Dedifferentiated amniotic fluid mesenchymal stem cell (primary cell): ENCODE measurements around the gene LTBP1.
"Not testable (repeated sequence)": the region's sequence is repeated elsewhere in the genome, so short reads cannot be mapped to it uniquely, and the experiment has no call there.

Experiments used
- DNase-seq: peaks from one replicate; pipeline ENCODE4 v3.0.0-alpha.2; 2016; ENCODE audit errors: extremely low spot score

Gene LTBP1

GRCh38 chr2:33430077-33430476 is 483.3 kb downstream of the LTBP1 start:
- DNase-seq, result no peak

DNA sequence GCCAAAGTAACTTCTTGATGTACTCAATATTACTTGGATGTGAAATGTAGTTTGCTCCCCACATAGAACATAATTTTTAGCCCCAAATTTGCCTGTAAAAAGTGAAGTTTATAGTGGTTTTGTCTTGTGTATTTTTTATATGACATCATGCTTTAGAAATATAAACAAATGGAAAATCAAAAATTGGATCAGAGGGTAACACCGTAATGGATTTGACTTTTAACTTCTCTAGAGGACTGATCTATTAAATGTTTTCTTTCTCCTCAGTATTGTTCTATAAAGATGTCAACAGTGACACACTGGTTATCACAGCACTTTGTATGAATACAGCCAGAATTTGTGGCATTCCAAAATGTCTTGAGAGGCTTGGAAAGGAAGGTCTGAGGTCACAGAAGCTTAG is 484.1 kb downstream of the LTBP1 start:
- no peak for DNase-seq

GRCh38 chr2:33432871-33433270 is 486.1 kb downstream of the LTBP1 start:
- no peak for DNase-seq

- DNase-seq, result no peak
Observed at GRCh38 chr2:33433279-33434235, 486.8 kb downstream of the LTBP1 start.

DNA sequence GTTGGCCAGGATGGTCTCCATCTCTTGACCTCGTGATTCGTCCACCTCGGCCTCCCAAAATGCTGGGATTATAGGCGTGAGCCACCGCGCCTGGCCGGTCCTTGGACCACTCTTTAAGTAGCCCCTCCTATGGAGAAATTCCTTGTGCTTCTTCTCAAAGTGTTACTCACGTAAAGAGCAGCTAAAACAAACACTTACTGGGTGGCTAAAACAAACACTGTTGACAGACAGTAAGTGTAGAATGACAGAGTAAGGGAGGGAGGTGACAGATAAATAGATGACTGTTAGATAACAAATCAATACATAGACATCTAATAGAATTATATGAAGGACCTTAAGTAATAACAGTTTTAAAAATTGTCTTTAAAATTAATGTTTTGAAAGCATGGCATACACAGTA is 488.8 kb downstream of the LTBP1 start:
- DNase-seq, result no peak

- no peak for DNase-seq
Observed at GRCh38 chr2:33436083-33436482, 489.3 kb downstream of the LTBP1 start.

GRCh38 chr2:33437297-33437696 is 490.5 kb downstream of the LTBP1 start:
- DNase-seq, result peak; percentile 70

DNA sequence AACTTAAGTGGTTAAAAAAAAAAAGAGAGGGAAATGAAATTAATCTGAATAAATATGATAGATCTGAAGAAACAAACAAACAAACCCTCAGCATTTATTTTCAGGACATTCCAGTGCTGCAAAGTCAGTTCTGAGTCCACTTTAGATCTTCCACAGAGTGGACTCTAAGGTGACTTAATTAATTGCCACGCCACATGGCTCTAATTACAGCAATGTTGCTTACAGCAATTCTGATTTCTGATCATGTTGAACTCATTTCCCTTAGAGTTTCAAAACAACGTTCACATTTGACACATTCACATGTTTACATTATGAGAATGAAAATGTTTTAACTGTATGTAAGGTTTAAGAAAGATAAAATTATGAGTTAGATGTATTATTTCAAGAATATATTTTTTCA is 491.1 kb downstream of the LTBP1 start:
- no peak for DNase-seq

- peak; percentile 81 for DNase-seq
Observed at GRCh38 chr2:33441235-33441810, 494.6 kb downstream of the LTBP1 start.

- DNase-seq, result not testable (repeated sequence)
Observed at GRCh38 chr2:33442052-33442451, 495.3 kb downstream of the LTBP1 start.

GRCh38 chr2:33442528-33443079 is 495.9 kb downstream of the LTBP1 start:
- no peak for DNase-seq

DNA sequence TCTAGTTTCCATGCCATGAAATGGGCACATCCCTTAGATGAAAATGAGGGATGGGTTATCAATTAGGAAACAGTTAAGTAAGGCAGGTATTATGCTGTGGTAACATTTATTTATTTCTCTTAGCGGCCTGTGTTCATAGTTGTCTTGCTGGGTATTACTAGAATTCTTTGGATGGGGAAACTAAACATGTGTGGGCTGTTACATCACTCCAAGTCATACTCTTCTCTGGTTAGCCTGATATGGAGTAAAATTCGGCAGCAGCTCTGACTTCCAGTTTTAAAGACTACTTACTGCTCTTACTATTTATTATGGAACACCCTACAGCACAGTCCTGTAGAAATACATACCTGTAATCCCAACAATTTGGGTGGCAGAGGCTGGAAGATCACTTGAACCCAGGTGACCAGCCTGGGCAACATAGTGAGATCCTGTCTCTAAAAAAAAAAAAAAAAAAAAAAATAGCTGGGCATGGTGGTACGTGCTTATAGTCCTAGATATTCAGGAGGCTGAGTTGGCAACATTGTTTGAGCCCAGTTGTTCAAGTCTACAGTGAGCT is 496.6 kb downstream of the LTBP1 start:
- no peak for DNase-seq

- DNase-seq, result no peak
Observed at GRCh38 chr2:33444967-33445366, 498.2 kb downstream of the LTBP1 start.

GRCh38 chr2:33448220-33448899 is 501.6 kb downstream of the LTBP1 start:
- DNase-seq, result no peak
